HUES48 (cell line): ENCODE results near the gene NOL9.

ENCODE experiments used
- H3K27ac ChIP-seq: one replicate; pipeline ENCODE4 v1.7.0; 2013; ENCODE audit warnings: low read depth, low read length, inconsistent platforms
- H3K27me3 ChIP-seq: 2 replicates; pipeline ENCODE4 v1.6.1; 2013; ENCODE audit warnings: mild to moderate bottlenecking, low read length; ENCODE audit not compliant: control insufficient read depth, insufficient read depth
- H3K36me3 ChIP-seq: 2 replicates; pipeline ENCODE4 v1.6.1; 2013; ENCODE audit warnings: low read length; ENCODE audit not compliant: control insufficient read depth, insufficient read depth
- H3K4me1 ChIP-seq: 2 replicates; pipeline ENCODE4 v1.6.1; 2013; ENCODE audit warnings: mild to moderate bottlenecking, low read length; ENCODE audit not compliant: control insufficient read depth, insufficient read depth
- H3K4me3 ChIP-seq: 2 replicates; pipeline ENCODE4 v1.5.1; 2013; ENCODE audit warnings: mild to moderate bottlenecking, low read depth, low read length
- H3K9ac ChIP-seq: 2 replicates; pipeline ENCODE4 v1.6.1; 2013; ENCODE audit warnings: mild to moderate bottlenecking, low read depth, low read length, moderate library complexity
- H3K9me3 ChIP-seq: 2 replicates; pipeline ENCODE4 v1.6.1; 2013; ENCODE audit warnings: low read length; ENCODE audit not compliant: control insufficient read depth, insufficient read depth

The NOL9 gene

GRCh38 chr1:6491480-6491962 lies 62.8 kb downstream of the NOL9 start, which contains the start of gene PLEKHG5:
TSS of gene PLEKHG5 (minus strand) at chr1:6491667. CDS start at chr1:6477571, 14,096 bp downstream.
- Histone ChIP-seq H3K36me3 (no peaks in the 10 kb centered on the region), H3K4me3 (peak within 1 kb of the TSS; percentile 87), H3K27me3 (peaks cover 10% of the 10 kb centered on the region), H3K4me1 (peaks cover 22% of the 10 kb centered on the region), H3K9me3 (no peaks in the 10 kb centered on the region), H3K9ac (peak within 1 kb of the TSS; percentile 41), H3K27ac (peak within 1 kb of the TSS; percentile 85)

- Histone ChIP-seq H3K36me3 (no peaks in the 10 kb centered on the region), H3K9ac (peak overlapping the region; percentile 41), H3K27ac (peak overlapping the region; percentile 85)
Measured at GRCh38 chr1:6491081-6491449, 63.2 kb downstream of the NOL9 start.

GRCh38 chr1:6490181-6491080 lies 63.9 kb downstream of the NOL9 start:
- Histone ChIP-seq H3K4me1 (peaks cover 16% of the 10 kb centered on the region), H3K36me3 (no peaks in the 10 kb centered on the region), H3K27me3 (no peaks in the 10 kb centered on the region), H3K4me3 (peak overlapping the region; percentile 87), H3K9ac (peak overlapping the region; percentile 41), H3K27ac (peak overlapping the region; percentile 85), H3K9me3 (no peaks in the 10 kb centered on the region)

More at GRCh38 chr1:6491081-6491449, 63.2 kb downstream of the NOL9 start:
- Histone ChIP-seq H3K4me1 (peaks cover 21% of the 10 kb centered on the region), H3K9me3 (no peaks in the 10 kb centered on the region), H3K4me3 (peak overlapping the region; percentile 87), H3K27me3 (peaks cover 5% of the 10 kb centered on the region)

- Histone ChIP-seq H3K9me3 (no peaks in the 10 kb centered on the region), H3K27ac (no peak overlapping the region), H3K4me1 (peaks cover 17% of the 10 kb centered on the region), H3K4me3 (peak overlapping the region; percentile 87), H3K36me3 (no peaks in the 10 kb centered on the region), H3K27me3 (peaks cover 3% of the 10 kb centered on the region; the same call in 1 of the 2 replicates), H3K9ac (no peak overlapping the region)
Measured at GRCh38 chr1:6489799-6490180, 64.5 kb downstream of the NOL9 start.

- H3K27me3 ChIP-seq, result peaks cover 7% of the 10 kb centered on the region; the same call in 1 of the 2 replicates
- H3K4me3 ChIP-seq, result peak overlapping the region; percentile 87; the same call in 1 of the 2 replicates
- H3K27ac ChIP-seq, result no peak overlapping the region
- peaks cover 19% of the 10 kb centered on the region for H3K4me1 ChIP-seq
- no peaks in the 10 kb centered on the region for H3K36me3 ChIP-seq
- no peaks in the 10 kb centered on the region for H3K9me3 ChIP-seq
- H3K9ac ChIP-seq, result no peak overlapping the region
Measured at GRCh38 chr1:6489383-6489765, 64.9 kb downstream of the NOL9 start.

GRCh38 chr1:6488602-6489382 lies 65.5 kb downstream of the NOL9 start:
- Histone ChIP-seq H3K9me3 (no peaks in the 10 kb centered on the region), H3K4me3 (no peak overlapping the region), H3K9ac (no peak overlapping the region), H3K27ac (no peak overlapping the region), H3K36me3 (no peaks in the 10 kb centered on the region), H3K27me3 (peaks cover 7% of the 10 kb centered on the region; the same call in 1 of the 2 replicates), H3K4me1 (peaks cover 19% of the 10 kb centered on the region)

- H3K36me3 ChIP-seq, result no peaks in the 10 kb centered on the region
Measured at GRCh38 chr1:6487804-6488484, 66.4 kb downstream of the NOL9 start.

GRCh38 chr1:6486433-6487011 lies 67.8 kb downstream of the NOL9 start:
- H3K27me3 ChIP-seq, result peaks cover 7% of the 10 kb centered on the region; the same call in 1 of the 2 replicates
- H3K4me1 ChIP-seq, result peaks cover 16% of the 10 kb centered on the region
- no peaks in the 10 kb centered on the region for H3K9me3 ChIP-seq
- H3K4me3 ChIP-seq, result peak overlapping the region; percentile 39
- no peaks in the 10 kb centered on the region for H3K36me3 ChIP-seq
- no peak overlapping the region for H3K9ac ChIP-seq
- no peak overlapping the region for H3K27ac ChIP-seq

More at GRCh38 chr1:6487804-6488484, 66.4 kb downstream of the NOL9 start:
- H3K4me1 ChIP-seq, result peaks cover 19% of the 10 kb centered on the region
- peaks cover 7% of the 10 kb centered on the region; the same call in 1 of the 2 replicates for H3K27me3 ChIP-seq
- H3K9ac ChIP-seq, result no peak overlapping the region
- H3K9me3 ChIP-seq, result no peaks in the 10 kb centered on the region
- H3K27ac ChIP-seq, result no peak overlapping the region
- no peak overlapping the region for H3K4me3 ChIP-seq

GRCh38 chr1:6485168-6486101 lies 68.9 kb downstream of the NOL9 start:
- Histone ChIP-seq H3K9ac (peak overlapping the region; percentile 53; the same call in 1 of the 2 replicates), H3K27ac (no peak overlapping the region), H3K27me3 (peaks cover 7% of the 10 kb centered on the region; the same call in 1 of the 2 replicates), H3K4me3 (peak overlapping the region; percentile 70), H3K36me3 (no peaks in the 10 kb centered on the region), H3K4me1 (peaks cover 10% of the 10 kb centered on the region), H3K9me3 (no peaks in the 10 kb centered on the region)
